GM19463 (cell line): ENCODE data around the gene TAF1D.
A peak's percentile ranks its signal among the peaks of the same experiment; 100 is the strongest.
"Not testable (repeated sequence)": the region's sequence is repeated elsewhere in the genome, so short reads cannot be mapped to it uniquely, and the experiment has no call there.

ENCODE experiments used
- ATAC-seq: cut with Tn5 transposase; IDR thresholded peaks from one replicate; pipeline ENCODE4 v1.9.1; 2021; ENCODE audit warnings: mild to moderate bottlenecking, moderate library complexity; ENCODE audit not compliant: unreplicated experiment

TAF1D gene

GRCh38 chr11:93751001-93751400 is 9.7 kb upstream of the TAF1D start:
- ATAC-seq = no peak

GRCh38 chr11:93747122-93747521 is 5.8 kb upstream of the TAF1D start:
- ATAC-seq = peak; percentile 91

DNA sequence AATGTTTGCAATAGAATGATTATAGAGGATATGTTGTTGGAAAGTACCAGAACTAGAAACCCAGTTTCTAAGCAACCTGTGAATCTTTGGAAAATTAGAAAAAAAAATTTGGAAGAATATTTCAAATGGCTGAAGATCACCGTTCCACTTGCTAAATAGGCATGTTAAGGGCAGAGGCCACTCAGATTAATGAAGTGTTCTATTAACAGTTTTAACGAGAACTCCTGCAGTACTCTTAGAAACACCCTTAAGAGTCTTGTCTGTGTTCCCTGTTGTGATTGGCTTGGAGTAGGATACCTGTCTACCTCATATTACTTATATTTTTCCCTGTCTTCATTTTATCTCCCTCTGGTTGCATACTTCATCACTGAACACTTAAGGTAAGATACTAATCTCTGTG is 4.8 kb upstream of the TAF1D start:
- ATAC-seq = no peak

DNA sequence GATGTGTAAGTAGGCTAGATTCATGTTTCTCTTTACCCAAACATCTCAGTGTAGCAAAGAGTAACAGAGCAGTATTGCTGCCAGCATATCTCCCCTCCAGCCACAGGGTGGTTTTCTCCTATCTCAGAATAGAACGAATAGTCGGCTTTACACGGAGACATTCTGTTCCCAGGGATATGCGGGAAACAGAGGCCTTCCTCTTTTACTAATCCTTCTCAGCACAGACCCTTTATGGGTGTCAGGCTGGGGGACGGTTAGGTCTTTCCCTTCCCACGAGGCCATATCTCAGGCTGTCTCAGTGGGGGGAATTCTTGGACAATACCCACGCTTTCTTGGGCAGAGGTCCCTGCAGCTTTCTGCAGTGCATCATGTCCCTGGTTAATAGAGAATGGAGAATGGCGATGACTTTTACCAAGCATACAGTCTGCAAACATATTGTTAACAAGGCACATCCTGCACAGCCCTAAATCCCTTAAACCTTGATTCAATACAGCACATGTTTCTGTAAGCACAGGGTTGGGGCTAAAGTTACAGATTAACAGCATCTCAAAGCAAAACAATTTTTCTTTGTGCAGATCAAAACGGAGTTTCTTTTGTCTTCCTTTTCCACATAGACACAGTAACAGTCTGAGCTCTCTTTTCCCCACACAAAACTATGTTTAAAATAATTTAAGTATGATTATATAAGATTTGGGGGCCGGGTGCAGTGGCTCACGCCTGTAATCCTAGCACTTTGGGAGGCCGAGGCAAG is 3.9 kb upstream of the TAF1D start:
- ATAC-seq = not testable (repeated sequence)

GRCh38 chr11:93744669-93745004 is 3.3 kb upstream of the TAF1D start:
- ATAC-seq = no peak

GRCh38 chr11:93743291-93743690 is 2.0 kb upstream of the TAF1D start:
- ATAC-seq = no peak

DNA sequence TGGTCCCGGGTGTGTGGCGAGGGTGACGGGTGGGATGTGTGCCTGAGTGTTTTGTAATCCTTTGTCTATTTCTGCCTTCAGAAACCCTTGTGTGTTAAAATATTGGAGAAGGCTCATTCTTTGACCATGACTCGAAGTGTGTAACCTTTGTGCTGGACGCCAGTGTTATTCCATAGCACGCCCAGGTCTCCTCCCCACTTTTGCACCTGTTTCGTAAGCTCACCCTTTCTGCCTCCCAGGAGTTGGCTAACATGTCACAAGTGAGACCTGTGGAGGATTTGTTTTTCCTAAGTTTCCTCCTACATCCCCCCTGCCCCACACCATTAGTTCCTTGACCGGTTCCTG is 559 bp upstream of the TAF1D start:
- peak; percentile 5 for ATAC-seq

GRCh38 chr11:93740730-93741093 is 583 bp downstream of the TAF1D start:
- ATAC-seq = peak; percentile 25

GRCh38 chr11:93740031-93740729 is 1.1 kb downstream of the TAF1D start:
- no peak for ATAC-seq

GRCh38 chr11:93738647-93739081 is 2.6 kb downstream of the TAF1D start:
- ATAC-seq = no peak

DNA sequence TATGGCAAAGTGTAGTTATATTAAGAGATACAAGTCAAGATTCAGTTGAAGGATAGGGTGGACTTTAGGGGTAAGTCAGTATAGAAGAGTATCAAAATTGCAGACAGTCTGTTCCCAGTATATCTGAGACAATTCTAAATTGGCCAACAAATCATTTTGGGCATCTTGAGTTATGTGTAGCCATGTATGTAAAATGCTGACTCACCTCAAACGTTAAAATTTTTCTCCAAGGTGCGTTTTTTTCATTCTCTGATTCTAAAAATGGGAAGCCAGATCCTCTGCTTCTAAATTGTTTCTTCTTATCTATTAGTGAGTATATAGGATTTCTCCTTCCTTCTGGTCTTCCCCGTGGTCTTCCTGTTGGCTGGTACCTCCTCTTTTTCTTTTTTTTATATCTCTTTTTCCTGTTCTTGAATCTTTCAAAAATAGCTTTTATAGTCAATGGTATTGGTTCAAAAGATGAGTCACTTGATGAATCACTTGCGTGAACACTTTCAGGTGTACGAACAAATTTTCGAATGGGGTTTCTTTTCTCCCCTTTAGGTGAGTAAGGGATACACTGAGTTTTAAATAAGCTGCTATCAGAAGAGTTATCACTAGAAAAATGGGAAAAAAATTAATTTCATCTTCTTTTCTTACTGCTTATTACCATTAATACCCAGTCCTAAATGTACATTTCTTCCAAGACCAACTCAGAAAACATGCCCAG is 3.2 kb downstream of the TAF1D start:
- no peak for ATAC-seq

GRCh38 chr11:93736129-93736528 is 5.2 kb downstream of the TAF1D start:
- ATAC-seq = no peak

DNA sequence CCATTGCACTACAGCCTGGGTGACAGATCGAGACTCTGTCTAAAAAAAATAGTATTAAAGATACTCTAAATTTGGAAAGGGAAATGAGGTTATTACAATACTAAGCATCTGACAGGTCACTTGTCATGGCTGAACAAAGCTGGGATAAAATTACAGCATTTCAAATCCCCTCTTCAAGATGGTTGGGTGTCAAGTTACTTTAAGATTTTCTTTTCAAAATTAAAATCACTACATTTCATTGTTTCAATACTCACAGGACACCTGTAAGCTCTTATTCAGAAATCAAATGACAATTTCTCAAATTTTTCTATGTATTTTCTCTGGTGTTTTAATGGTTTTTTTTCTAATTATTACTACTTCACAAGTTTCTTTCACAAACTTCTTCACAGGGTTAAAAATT is 5.7 kb downstream of the TAF1D start:
- no peak for ATAC-seq

DNA sequence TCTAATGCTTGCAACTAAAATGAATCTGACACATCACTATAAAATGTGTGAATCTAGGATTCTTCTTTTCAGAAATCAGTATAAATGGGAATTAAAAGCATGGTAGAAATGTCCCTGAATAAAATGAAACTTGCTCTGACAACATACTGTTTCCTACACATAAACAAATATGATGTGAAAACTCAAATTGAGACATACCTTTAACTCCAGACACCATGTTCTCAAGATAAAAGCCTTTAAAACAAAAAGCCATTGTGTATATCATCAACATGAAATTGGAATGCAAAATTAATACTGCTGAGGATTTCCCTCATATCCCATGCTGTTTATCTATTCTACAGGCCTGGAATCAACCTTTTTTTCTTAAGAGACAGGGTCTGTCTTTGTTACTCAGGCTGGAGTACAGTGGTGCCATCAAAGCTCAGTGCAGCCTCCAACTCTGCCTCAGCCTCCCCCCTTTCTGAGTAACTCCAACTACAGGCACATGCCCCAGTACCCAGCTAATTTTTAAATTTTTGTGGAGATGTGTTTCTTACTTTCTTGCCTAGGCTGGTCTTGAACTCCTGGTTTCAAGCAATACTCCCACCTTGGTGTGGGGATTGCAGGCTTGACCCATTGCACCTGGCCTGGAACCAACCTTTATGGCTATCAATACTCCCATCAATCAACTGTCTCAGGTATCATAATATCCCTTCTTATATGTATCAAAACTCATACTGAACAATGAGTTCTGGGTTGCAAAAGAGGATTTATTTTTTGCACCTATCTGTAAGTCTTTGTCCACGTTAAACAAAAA is 6.7 kb downstream of the TAF1D start:
- no peak for ATAC-seq

DNA sequence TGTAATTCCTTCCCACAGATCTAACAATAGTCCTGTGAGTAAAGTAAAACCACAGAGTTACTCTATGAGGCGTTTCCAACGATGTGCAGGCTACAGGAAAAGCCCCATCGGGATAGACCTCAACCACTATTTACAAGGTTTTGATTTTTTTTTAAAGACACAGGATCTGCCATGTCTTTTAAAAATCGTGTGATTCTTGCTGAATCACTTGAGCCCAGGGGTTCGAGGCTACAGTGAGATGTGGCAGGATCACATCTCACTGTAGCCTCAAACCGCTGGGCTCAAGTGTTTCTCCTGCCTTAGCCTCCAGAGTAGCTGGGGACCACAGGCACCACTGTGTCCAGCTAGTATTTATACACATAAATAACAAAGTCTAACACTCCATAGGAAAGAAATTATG is 7.8 kb downstream of the TAF1D start:
- ATAC-seq = no peak

GRCh38 chr11:93732237-93732892 is 8.9 kb downstream of the TAF1D start:
- ATAC-seq = no peak

DNA sequence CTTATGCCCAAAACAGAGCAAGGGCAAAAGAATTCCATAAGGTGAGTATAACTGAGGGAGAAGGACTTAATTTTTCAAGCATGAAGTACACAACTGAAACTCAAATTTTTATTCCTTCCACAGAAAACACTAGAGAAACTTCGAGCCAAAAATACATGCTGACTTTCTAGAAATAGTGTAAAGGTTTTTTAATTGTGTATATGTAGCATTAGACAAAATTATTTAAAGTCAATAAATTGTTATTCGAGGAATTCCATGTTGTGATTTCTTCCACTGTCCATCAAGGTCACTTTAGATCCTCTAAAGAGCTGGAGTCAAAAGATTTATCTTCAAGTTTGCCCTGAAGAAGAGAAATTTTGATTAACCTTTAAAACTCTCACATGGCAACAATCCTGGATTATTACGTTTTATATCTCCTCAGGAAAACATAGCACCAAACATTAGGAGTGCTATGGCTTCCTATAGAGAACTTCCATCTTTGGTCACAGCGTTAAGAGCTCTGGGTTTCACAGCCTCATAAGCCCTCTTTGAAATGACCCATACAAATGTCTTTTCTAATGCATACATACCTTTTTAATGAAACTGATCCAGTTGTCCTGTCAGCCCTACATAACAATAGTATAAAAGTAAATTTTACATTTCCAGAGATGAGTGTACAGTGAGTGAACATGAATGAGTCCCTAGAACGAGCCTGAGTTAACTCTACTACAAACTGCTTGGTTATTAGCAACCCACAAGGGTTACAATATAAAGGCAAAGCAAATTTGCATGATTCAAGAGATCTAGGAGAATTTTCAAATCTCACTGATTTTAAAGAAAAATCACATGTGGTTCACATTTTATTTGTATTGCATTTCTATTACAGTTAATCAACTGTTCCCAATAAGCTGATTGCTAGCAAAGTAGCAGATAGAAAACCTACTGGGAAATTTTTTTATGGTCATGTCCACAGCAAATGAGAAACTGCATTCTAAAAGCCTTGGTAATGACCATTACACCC is 10.9 kb downstream of the TAF1D start:
- no peak for ATAC-seq

- no peak for ATAC-seq
Observed at GRCh38 chr11:93729129-93729616, 12.1 kb downstream of the TAF1D start.

DNA sequence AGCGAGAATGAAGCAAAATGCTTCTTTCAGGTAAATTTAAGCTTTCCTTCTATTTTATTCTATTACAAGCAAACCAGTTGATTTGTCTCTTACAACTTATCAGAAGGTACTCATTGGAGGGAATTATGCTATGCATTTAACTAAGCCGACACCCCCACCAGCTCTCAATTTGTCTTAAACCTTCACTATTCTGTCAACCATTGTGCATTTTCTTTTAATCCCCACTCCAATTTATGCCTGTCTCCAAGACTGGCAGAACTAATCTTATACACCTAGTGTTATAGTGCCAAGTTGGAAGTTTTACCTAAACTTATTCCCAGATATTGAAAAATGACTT is 12.5 kb downstream of the TAF1D start:
- ATAC-seq = no peak
